ENCODE results near the gene ATG7.
A peak's percentile ranks its signal among the peaks of the same experiment; 100 is the strongest.
"Not testable (repeated sequence)": the region's sequence is repeated elsewhere in the genome, so short reads cannot be mapped to it uniquely, and the experiment has no call there.

ATG7 gene

DNA sequence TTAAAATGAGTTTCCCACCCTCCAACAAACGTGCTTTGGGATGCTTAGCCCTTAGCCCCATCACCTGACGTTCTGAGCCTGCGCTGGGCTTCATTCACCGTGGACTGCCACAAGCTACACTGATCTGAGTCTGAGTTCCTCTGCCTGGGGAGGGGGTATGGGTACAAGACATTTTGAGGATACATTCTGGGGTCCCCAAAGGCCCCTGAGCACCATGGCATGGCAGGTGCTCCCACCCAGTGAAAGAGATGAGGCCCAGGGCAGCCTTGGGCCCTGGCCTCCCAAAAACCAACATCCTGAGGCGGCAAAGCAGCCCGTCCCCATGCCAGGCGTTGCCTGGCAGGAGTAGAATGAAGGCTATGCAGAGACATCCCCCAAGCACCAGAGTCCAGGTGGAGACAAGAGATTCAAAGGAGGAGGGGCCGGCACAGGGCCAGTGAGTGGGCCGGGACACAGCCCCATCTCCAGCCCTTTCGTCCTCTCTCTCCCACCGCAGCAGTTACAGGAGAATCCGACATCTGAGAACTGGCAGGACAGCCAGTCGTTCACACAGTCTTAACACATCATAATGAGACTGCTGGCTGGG, 297.1 kb downstream of the ATG7 start:
- DNase-seq (ENCODE audit: low spot score), result no peak

- no peak for DNase-seq (ENCODE audit: low spot score)
These were observed 298.1 kb downstream of the ATG7 start for GRCh38 chr3:11570251-11570650.

- no peak for DNase-seq (ENCODE audit: low spot score)
These were observed 298.7 kb downstream of the ATG7 start for GRCh38 chr3:11570789-11571495.

DNA sequence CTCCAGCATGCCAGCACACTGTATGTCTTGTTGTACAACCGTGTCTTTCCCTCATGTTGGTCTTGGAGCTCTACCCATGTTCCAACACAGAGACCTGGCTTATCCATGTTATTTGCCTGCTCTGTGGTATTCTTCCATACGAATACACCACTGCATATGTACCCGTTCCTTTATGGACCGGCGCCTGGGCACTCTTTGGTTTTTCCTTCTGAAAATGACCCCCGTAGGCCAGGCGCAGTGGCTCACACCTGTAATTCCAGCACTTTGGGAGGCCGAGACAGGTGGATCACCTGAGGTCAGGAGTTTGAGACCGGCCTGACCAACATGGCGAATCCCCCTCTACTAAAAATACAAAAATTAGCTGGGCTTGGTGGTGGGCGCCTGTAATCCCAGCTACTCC, 300.5 kb downstream of the ATG7 start:
- not testable (repeated sequence) for DNase-seq (ENCODE audit: low spot score)

GRCh38 chr3:11574981-11575669, 302.9 kb downstream of the ATG7 start:
- no peak for DNase-seq (ENCODE audit: low spot score)

DNA sequence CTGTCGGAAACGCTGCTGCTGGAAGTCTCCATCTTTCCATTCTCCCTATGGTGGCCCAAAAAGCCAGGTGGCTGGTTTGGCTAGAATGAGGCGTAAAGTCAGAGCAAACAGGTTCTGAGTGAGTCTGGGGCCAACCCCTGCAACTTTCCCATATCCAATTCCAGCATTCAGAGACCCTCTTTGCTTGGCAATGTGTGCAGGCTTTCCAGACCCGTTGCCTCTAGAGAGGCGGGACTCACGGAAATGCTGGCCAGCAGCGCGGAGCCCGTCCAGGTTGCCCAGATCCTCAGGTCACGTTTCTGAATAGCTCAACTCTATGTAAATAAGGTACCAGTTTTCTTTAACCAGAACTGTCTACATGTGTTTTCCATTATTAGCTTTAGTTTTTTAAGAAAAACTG, 303.5 kb downstream of the ATG7 start:
- no peak for DNase-seq (ENCODE audit: low spot score)

- DNase-seq (ENCODE audit: low spot score), result no peak
These were observed 304.3 kb downstream of the ATG7 start for GRCh38 chr3:11576453-11576852.

- no peak for DNase-seq (ENCODE audit: low spot score)
These were observed 306.0 kb downstream of the ATG7 start for GRCh38 chr3:11578169-11578568.

- DNase-seq (ENCODE audit: low spot score), result no peak
These were observed 308.4 kb downstream of the ATG7 start for GRCh38 chr3:11580645-11581044.

DNA sequence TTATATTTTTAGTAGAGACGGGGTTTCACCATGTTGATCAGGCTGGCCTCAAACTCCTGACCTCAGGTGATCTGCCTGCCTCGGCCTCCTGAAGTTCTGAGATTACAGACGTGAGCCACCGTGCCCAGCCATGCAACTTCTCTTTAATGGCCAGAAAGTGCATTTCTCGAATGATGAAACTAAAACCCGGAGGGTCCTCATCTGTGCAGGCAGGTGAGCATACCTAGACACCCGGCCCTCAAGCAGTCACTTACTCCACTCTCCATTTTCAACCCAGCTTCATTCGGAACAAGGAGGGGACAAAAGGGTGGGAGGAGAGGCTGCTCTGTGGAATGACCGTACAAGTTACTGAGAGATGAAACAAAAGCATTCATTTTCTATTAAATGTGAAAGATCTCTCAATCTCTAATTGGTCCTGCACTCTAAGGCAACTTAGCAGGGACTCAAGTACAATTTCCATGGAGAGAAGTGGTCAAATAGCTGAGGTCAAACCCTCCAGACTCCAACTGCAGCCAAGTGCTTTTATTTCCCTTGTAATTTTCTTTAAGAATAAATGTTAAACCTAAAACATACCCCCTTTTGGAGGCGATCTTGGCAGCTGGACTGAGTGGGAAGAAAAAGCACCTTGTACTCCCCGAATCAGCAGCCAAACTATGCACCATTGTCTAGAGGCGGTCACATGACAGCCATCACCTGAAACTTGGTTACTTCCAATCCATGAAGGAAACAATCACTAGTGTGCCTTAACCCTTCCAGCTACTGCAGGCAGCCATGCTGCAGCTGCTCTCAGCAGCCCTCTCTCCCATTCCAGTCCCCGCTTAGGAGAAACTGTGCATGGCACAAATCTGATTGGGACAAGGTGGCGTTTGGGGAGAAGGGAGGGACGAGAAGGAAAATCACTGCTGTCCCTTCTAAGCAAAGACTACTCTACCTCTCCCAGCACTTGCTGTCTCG, 309.3 kb downstream of the ATG7 start:
- no peak for DNase-seq (ENCODE audit: low spot score)

DNA sequence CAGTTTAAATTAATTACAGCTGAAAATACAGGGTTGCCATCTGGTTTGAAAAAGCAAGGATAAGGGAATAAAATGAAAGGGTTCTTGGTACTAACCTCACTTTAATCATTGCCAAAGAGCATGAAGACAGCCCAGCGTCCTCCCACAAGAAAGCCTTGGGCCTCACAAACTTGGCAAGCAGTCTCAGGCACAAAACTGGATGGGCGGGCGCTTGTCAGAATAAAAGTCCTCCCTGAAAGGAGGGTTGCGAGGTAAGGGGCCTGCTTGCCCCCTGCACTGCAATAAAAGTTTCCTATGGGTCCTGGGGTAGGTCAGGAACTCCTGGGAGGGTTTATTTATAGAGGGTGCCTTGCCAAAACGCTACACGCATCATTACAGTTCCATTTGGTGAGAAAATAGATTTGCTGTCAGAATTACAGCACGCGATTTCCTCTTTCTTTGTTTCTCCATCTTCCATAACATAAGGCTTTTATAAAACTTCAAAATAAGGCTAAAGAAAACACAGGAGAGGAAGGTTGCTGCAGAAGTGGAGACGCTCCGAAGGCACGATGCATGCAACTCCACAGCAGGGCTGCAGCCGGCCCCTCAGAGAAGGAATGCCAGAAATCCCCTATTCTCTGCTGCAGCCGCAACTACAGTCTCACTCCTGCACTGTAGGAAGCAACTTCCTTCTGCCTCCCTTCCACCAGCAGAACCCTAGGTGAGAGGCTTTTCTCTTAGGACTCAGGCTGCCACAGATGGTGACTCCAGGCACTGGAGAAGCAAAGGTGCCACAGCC, 310.2 kb downstream of the ATG7 start:
- no peak for DNase-seq (ENCODE audit: low spot score)

- DNase-seq (ENCODE audit: low spot score), result no peak
These were observed 311.0 kb downstream of the ATG7 start for GRCh38 chr3:11583235-11583634.

DNA sequence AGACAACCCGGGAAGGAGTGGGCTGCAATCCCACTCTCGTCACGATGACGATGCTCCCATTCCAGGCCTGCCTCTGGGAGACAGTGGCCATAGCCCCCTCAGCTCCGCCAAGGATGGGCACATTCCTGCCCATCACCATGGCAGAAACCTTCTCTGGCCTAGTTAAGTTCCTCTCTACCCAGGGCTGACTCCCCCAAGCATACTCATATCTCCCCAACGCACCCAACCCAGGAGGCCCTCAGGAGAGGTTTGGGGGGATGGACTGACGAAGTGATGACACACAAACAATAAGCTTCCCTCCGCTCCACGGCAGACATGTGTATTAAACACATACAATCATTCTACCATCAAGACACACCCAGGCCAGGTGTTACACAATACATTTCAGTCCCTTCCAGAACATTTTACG, 311.4 kb downstream of the ATG7 start:
- no peak for DNase-seq (ENCODE audit: low spot score)

- no peak for DNase-seq (ENCODE audit: low spot score)
These were observed 312.4 kb downstream of the ATG7 start for GRCh38 chr3:11584570-11584969.

DNA sequence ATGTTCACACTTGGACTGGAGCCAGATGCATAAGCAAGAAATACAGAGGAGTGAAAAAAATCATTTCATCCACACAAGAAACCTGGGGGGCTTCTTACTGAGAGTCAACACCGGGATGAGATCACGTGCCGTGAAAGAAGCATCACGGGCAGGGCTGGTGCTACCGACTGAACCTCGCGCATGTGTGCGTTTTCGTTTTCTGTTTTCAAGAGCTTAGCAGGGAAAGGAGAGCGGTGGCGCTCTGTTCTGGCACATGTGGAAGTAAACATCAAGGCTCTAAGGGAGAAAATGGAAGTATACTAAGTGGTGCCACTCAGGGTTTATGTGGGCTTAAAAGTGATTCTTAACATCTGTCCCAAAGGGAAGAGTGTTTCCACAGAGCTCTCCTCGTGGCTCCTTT, 315.6 kb downstream of the ATG7 start:
- DNase-seq (ENCODE audit: low spot score), result no peak

DNA sequence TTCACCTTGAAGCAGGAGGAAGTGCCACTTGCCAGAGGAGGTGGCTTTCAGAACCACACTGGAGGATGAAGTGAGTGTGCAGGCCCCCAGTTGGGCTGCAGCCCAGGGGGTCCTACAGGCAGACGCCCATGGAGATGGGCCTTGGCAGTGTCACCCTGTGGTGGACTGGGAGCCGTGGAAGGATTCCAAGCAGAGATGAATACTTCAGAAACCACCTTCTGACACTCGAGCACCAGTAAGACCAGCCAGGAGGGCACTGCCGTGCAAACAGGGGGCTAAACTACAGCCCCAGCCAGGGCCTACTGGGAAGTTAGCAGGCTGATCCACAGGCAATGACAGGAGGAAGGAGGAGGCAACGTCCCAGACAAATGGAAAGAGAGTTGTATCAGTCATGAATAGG, 316.1 kb downstream of the ATG7 start:
- DNase-seq (ENCODE audit: low spot score), result no peak

DNA sequence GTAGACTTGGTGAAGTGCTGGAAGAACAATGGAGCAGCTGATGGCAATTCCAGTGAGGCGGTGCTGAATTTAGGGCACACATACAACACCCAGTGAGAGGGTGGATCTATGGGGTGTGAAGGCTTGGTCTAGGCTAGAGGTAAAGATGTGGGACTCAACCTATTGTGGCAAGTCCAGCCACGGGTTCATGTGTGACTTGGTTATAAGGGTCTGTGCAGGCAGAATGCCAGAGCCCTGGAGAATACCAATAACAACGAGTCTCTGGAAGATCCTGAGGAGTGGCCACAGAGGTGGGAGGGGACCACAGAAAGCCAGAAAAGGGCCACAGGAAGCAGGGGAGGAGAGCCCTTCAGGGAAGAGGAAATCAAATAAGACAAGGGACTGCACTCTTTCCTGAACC, 316.6 kb downstream of the ATG7 start:
- DNase-seq (ENCODE audit: low spot score), result no peak

DNA sequence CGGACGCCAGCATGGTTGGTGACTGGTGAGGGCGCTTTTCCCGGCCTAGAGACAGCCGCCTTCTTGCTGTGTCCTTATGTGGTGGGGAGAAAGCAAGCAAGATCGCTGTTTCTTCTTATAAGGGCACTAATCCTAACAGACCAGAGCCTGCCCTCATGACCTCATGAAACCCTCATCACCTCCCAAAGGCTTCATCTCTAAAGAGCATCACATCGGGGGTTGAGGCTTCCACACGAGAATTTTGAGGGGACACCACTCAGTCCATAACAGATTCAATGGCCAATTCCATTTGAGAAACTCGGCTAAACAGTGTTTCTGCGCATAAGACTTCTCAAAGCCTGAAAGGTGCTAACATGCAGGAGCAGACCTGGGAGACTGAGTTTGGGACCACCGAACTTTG, 317.5 kb downstream of the ATG7 start:
- DNase-seq (ENCODE audit: low spot score), result no peak

- no peak for DNase-seq (ENCODE audit: low spot score)
These were observed 318.8 kb downstream of the ATG7 start for GRCh38 chr3:11591002-11591355.

DNA sequence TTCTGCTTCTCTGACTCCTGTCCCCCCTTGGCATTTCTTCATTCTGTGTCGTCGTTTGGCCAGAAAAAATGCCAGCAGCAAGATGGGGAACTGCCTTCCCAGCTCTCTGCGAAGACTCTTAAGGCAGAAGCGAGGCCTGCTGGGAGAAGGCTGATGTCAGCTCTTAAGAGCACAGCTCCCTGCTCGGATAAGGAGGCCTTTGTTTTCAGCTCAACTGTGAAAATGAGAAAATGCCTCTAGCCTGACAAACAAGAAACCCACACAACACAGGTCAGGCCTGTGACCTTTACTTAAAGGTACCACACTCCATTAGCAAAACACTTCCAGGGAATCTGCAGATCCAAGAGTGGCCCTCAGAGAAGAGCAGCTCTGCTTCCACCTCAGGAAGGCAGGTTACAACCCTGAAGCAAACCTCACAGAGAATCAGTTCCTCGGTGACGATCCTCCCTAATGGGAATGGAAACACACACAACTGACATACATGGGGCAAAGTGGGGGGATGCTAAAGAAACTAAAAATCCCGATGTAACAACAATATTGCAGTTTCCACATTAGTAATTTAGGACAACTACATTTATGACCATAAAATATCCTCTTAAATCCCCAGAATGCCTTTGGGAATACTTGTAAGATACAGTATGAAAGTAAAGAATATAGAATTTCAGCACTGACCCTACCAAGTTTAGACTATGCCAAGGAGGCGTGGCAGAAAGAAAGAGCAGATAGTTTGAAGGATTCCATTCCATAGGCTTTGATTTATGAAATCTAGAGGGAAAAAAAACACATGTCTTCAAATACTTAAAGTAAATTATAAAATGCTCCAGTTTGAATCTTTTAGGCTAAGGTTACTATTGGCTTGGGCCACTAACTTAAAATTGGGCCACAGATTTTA, 319.4 kb downstream of the ATG7 start:
- peak; percentile 59 for DNase-seq (ENCODE audit: low spot score)

Data from HuH-7.5 (cell line).